ENCODE data around the gene CDYL. TPM values are rescaled to one million over a fixed set of nuclear protein-coding genes. Genes with fewer than 3 reads are reported as not detected.

CDYL gene
- total and polyA plus RNA-seq, 9 donors, result 9.9 to 71.3 (median 45.1) TPM

DNA sequence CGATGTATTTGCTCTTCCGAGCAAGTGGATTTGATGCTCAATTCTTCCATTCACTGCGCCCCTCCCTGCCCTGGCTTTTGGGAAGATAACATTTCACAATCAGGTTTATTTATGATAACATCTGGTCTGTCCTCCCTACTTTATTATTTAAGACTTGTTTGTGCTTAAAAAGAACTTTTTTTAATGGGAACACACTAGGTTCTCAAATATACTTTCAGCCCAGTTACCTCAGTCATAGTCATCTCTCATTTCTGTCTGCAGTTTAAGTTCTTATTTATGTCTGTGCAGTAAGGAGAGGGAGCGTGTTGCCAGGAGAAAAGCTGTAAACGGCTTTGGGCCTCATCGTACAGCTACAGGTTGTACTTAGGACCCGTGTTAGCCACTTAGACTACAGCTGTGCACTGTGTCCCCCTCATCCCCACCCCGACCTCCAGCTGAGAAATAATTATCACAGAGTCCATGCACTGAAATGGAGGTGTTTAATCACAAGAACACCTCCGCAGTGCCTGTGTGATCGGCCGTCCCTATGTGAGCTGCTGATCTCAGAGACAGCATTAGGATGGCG lies 128.3 kb downstream of the CDYL start:
- H3K27me3 ChIP-seq, result no peaks in the 10 kb centered on the region
- intact Hi-C loops (cut with DNase I), result no loop called here
- no peak for DNase-seq
- H3K36me3 ChIP-seq, result no peaks in the 10 kb centered on the region
- H3K27ac ChIP-seq, result no peak overlapping the region
- no peaks in the 10 kb centered on the region for H3K9me3 ChIP-seq
- no peak for TF ChIP-seq EP300 (IDR thresholded peaks at IDR 0.05)
- TF ChIP-seq, protein P1, sequence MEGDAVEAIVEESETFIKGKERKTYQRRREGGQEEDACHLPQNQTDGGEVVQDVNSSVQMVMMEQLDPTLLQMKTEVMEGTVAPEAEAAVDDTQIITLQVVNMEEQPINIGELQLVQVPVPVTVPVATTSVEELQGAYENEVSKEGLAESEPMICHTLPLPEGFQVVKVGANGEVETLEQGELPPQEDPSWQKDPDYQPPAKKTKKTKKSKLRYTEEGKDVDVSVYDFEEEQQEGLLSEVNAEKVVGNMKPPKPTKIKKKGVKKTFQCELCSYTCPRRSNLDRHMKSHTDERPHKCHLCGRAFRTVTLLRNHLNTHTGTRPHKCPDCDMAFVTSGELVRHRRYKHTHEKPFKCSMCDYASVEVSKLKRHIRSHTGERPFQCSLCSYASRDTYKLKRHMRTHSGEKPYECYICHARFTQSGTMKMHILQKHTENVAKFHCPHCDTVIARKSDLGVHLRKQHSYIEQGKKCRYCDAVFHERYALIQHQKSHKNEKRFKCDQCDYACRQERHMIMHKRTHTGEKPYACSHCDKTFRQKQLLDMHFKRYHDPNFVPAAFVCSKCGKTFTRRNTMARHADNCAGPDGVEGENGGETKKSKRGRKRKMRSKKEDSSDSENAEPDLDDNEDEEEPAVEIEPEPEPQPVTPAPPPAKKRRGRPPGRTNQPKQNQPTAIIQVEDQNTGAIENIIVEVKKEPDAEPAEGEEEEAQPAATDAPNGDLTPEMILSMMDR (IDR thresholded peaks at IDR 0.05), result no peak
- TF ChIP-seq POLR2A (IDR thresholded peaks at IDR 0.05), result no peak
- no peak overlapping the region for H3K4me3 ChIP-seq
- no peaks in the 10 kb centered on the region for H3K4me1 ChIP-seq (ENCODE audit: insufficient read depth)
- 72 to 83% (median 82%) methylated on average over 12 of the region's 12 CpGs for WGBS, 3 donors

DNA sequence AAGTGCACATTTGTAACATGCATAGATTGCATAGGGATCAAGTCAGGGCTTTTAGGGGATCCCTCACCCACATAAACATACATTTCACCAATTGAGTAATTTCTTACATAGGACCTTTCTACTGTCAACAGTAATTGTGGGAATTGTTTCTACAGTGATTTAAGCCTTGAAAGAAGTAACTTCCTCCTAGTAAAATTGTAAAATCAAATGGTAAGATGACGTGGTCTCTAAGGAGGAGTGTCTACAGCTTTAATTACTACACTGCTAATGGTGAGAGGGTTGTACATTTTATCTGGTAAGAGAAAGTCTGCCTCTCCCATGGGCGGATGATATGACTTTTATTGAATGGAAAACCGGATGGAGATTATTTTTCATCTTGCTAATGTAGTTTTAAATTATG lies 129.6 kb downstream of the CDYL start:
- no peaks in the 10 kb centered on the region for H3K4me1 ChIP-seq (ENCODE audit: insufficient read depth)
- no peaks in the 10 kb centered on the region for H3K27me3 ChIP-seq
- H3K27ac ChIP-seq, result no peak overlapping the region
- no peaks in the 10 kb centered on the region for H3K9me3 ChIP-seq
- no peak for DNase-seq
- no peaks in the 10 kb centered on the region for H3K36me3 ChIP-seq
- intact Hi-C loops (cut with DNase I), result no loop called here
- WGBS, 3 donors, result 85 to 92% (median 88%) methylated on average over 3 of the region's 3 CpGs
- TF ChIP-seq EP300 (IDR thresholded peaks at IDR 0.05) (no peak), POLR2A (IDR thresholded peaks at IDR 0.05) (no peak)
- TF ChIP-seq, protein P1 (IDR thresholded peaks at IDR 0.05), result no peak
- H3K4me3 ChIP-seq, result no peak overlapping the region

DNA sequence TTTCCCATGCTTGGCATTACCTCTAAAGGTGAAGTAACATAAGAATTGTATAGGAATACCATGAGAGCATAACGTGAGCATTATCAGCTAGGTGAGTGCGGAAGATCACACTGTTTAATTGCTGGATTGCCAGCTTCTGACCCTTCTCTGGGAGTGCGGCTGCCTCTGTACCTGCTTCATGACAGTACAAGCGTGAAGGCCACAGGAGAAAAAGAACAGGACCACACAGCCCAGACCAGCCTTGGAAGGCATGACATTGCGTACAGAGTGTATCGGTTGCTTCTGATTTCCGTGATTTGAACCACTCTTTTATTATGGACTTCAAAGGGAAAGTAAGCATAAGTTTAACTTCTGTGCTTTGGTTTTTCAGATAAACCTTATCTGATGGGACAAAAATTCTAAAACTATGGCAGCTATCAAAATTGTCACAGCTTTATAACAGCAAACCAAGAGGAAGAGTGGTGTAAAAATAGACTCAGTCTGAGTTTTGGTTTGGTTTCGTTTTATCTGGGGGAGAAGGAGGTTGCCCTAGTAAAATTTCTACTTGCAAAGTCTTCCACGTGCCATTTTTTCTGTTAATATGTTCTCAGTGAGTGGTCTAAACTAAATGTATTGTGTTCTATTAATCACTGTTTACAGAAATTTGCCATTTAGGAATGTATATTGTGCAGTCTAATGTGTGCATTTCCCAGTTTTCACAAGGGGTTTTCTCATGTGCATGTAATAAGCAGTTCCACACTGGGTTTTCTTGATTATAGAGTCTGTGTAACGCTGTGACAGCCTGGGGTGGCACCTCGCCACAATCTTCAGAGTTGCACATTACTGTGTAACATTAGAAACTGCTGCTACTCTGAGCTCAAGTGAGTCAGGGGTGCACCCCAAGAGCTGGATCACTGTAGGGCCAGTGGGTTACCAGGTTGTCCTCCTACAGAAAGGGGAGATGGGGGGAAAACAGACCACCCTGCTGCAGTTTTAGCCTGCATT lies 130.4 kb downstream of the CDYL start:
- DNase-seq, result no peak
- intact Hi-C loops (cut with DNase I), result no loop called here
- no peak overlapping the region for H3K27ac ChIP-seq
- 78 to 84% (median 78%) methylated on average over 11 of the region's 11 CpGs for WGBS, 3 donors
- H3K4me3 ChIP-seq, result no peak overlapping the region
- no peaks in the 10 kb centered on the region for H3K9me3 ChIP-seq
- no peaks in the 10 kb centered on the region for H3K27me3 ChIP-seq
- TF ChIP-seq POLR2A (IDR thresholded peaks at IDR 0.05) (no peak), EP300 (IDR thresholded peaks at IDR 0.05) (no peak)
- TF ChIP-seq, protein P1 (IDR thresholded peaks at IDR 0.05), result no peak
- no peaks in the 10 kb centered on the region for H3K36me3 ChIP-seq
- no peaks in the 10 kb centered on the region for H3K4me1 ChIP-seq (ENCODE audit: insufficient read depth)

DNA sequence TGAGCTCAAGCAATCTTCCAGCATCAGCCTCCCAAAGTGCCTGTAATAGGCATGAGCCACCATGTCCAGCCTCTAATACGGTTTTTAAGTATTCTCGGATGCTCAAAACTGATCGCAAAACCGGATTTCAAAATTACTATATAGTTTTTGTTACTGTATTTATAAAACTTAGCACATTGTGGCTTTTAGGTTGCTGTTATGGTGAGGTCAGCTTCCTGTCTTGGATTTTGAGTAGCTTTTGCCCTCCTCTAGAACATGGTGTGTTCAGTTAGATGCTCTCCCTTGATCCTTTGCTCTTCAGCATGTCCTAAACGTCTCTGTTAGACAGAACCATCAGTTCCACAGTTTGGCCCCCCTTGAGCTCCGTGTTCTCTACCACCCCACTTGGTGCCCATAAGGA lies 131.4 kb downstream of the CDYL start:
- no peak for DNase-seq
- H3K4me3 ChIP-seq, result no peak overlapping the region
- H3K4me1 ChIP-seq (ENCODE audit: insufficient read depth), result no peaks in the 10 kb centered on the region
- WGBS, 3 donors, result 91 to 93% (median 92%) methylated on average over 6 of the region's 6 CpGs
- TF ChIP-seq POLR2A (IDR thresholded peaks at IDR 0.05), result no peak
- TF ChIP-seq, protein P1 (IDR thresholded peaks at IDR 0.05), result no peak
- TF ChIP-seq EP300 (IDR thresholded peaks at IDR 0.05), result no peak
- no peaks in the 10 kb centered on the region for H3K27me3 ChIP-seq
- intact Hi-C loops (cut with DNase I), result no loop called here
- H3K36me3 ChIP-seq, result no peaks in the 10 kb centered on the region
- no peak overlapping the region for H3K27ac ChIP-seq
- no peaks in the 10 kb centered on the region for H3K9me3 ChIP-seq

Data from ovary (tissue), 9 donors.